ENCODE results near the gene ARHGEF1.
"Not testable (repeated sequence)": the region's sequence is repeated elsewhere in the genome, so short reads cannot be mapped to it uniquely, and the experiment has no call there.

The ARHGEF1 gene

DNA sequence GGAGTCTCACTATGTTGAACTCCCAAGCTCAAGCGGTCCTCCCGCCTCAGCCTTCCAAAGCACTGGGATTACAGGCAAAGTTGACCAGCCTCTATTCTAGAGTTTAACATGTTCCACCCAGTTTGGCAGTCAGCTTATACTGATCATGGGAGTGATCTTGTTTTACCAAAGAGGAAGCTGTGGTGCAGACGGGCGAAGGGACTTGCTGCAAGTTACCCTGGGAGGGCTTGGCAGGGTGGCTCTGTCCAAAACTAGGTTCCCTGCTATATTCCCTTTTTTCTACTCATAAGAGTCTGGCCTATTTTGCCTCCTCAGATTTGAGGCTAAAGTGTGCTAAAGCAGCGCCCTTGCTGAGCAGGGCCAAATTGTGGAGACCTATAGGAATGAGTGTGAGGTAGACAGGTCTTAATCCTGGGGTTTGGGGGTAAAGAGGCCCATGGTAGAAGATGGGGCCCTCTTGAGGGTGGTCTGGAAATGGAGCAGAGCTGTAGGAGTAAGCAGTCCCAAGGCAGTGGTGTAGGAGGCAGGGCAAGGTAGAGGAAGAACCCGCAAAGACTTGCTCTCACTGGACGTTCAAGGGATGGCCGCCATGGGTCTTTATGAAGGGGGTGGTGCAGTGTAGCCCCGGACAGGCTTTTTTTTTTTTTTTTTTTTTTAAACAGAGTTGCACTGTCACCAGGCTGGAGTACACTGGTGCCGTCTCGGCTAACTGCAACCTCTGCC is 19.6 kb upstream of the ARHGEF1 start:
- DNase-seq, result no peak

GRCh38 chr19:41864374-41864773 is 18.6 kb upstream of the ARHGEF1 start:
- DNase-seq, result no peak

DNA sequence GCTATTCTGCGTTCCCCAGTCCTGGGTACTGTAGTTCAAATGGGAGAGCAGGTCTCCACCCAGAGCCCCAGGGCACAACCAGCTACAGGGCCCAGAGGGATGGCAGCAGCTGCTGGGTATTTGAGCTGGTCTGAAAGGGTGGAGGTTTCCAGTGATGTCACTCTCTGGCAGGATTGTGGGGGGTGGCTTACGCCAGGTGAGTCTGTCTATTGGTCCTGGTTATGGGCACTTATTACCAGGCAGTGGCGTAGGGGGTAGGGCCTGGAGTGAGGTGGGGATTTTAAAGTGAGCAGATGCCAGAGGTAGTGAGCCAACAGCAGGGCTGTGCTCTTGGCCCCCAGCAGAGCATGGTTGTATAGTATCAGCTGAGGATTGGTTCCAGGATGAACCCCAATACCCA is 16.7 kb upstream of the ARHGEF1 start:
- DNase-seq, result no peak

DNA sequence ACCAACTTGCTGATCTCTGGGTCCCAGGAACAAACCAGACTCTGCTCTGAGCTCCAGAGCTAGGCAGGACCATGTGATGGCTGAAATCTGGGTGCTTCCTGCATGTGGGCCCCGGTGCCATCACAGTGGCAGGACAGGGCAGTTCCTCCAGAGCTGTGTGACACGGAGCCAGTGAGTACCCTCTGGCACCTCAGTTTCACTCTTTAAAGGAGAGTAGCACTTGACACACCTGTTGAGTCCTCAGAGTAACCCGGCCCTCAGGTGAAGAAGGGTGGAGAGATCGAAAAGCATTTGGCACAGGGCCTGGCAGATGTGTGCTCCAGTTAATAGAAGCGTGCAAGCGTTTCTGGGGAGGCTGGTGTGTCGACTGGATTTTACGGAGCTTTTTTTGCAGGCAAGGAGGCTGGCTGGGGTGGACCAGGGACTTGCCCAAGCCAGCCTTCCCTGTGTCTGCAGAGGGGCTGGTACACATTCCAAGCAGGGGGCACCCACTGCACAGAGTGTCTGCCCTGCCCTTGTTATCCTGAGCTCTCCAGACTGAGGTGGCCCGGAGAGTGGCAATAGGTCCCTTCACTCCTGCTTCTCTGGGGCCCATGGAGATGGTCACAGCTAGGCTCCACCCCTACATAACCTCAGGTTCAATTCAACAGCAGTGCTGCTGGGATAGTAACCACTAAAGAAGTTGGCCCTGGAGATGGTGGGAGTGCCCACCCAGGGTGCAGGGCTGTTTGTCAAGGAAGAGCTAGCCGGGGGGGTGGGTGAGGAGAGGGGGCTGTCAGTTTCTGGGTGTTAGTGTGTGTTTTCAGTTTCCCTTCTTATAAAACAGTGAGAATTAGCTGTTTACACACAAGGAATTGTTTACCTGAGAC is 14.6 kb upstream of the ARHGEF1 start:
- no peak for DNase-seq

DNA sequence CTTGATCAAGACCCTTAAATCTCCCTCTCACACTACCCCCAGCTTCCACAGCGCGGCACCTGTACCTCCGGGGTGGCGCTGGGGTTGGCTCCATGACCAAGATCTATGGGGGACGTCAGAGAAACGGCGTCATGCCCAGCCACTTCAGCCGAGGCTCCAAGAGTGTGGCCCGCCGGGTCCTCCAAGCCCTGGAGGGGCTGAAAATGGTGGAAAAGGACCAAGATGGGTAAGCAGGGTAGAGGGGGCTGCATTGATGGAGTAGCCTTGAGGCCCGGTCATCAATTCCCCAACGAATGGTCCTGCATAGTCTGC is 14.0 kb upstream of the ARHGEF1 start:
- DNase-seq, result no peak

DNA sequence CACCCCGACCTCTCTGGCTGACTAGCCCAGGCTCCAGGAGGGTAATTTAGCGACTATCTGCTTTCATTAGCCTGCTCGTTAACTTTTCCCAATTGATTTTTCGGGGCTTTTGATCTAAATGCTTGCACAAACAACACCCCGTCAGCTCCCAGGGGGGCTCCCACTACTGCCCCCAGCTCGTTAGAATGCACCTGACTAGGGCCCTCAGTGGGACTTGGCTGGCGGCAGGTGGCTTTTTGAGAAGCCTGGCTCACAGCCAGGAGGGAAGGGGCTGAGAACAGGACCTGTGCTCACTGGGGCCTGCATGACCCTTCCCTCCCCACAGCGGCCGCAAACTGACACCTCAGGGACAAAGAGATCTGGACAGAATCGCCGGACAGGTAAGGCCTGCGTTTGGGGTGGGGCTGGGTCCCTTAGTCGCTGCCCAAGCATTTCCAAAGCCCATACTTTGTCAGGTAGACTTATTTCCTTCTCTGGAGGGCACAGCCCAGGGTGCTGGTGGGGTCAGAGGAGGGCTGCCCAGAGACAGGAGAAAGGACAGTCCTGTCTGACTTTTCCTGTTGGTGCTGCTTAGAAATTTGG is 13.5 kb upstream of the ARHGEF1 start:
- DNase-seq, result no peak

DNA sequence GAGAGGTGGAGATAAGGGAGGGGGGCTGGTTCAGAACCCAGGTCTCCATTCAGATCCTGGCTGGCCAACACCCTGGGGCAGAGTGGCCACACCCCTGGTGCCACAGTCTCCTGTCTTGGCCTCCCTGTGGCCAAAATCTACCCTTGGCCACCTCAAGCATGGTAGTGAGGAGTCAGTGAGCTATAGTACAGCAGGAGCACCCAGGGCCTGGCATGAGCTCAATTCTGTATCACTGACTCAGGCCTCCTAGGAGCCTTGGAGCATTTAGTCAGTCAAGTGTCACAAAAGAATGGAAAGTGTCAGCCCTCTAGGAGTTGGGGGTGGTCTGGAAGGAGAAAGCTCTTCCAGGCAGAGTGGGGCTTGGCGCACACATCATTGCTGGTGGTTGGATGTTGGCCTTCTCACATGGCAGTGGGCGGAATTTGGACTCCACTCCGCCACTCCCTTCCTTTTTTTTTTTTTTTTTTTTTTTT is 12.5 kb upstream of the ARHGEF1 start:
- no peak for DNase-seq

- DNase-seq, result peak; percentile 71
Measured at GRCh38 chr19:41871573-41872383, 11.2 kb upstream of the ARHGEF1 start.

DNA sequence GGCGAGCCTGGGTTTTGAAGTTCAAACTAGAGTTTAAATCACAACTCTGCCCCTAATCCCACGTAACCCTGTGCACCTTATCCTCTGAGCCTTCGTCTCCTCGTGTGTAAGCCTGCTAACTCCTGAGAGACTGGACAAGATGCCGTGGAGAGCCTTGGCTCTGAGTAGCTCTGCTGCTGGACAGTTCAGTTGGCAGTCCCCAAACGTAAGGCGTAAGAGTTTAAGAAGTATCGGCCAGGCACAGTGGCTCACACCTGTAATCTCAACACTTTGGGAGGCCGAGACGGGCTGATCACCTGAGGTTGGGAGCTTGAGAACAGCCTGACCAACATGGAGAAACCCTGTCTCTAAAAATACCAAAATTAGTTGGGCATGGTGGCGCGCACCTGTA is 10.6 kb upstream of the ARHGEF1 start:
- no peak for DNase-seq

- peak; percentile 71 for DNase-seq
Measured at GRCh38 chr19:41872775-41873647, 10.0 kb upstream of the ARHGEF1 start.

- not testable (repeated sequence) for DNase-seq
Measured at GRCh38 chr19:41875973-41876372, 7.0 kb upstream of the ARHGEF1 start.

GRCh38 chr19:41876847-41877832 is 5.8 kb upstream of the ARHGEF1 start, which contains the start of gene CD79A:
Gene CD79A (plus strand): TSS chr19:41877279. CDS start chr19:41877305, 26 bp downstream.
- no peak for DNase-seq

- no peak for DNase-seq
Measured at GRCh38 chr19:41877916-41878905, 4.8 kb upstream of the ARHGEF1 start.

DNA sequence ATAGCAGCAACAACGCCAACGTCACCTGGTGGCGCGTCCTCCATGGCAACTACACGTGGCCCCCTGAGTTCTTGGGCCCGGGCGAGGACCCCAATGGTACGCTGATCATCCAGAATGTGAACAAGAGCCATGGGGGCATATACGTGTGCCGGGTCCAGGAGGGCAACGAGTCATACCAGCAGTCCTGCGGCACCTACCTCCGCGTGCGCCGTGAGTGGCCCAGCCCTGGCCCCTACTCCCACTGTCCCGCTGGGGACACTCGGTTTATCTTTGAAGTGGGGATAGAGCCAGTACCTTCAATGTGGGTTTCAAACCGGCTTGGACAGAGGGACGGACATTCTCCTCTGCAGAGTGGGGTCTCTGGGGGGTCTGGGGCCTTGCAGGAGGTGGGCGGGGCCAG is 3.9 kb upstream of the ARHGEF1 start:
- no peak for DNase-seq

GRCh38 chr19:41879670-41880328 is 3.2 kb upstream of the ARHGEF1 start:
- DNase-seq, result no peak

DNA sequence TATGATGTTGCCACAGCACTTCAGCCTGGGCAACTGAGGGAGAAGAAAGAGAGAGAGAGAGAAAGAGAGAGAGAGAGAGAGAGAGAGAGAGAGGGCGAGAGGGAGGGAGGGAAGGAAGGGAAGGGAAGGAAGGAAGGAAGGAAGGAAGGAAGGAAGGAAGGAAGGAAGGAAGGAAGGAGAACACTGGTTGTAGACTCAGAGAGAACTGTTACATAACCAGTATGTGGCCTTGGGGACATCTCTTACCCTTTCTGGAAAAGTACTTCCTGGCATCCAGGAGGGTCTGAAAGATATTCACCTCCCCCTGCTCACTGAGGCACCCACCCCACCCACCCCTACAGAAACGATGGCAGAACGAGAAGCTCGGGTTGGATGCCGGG is 2.7 kb upstream of the ARHGEF1 start:
- DNase-seq, result no peak

- DNase-seq, result no peak
Measured at GRCh38 chr19:41883463-41883820, 458 bp downstream of the ARHGEF1 start.

DNA sequence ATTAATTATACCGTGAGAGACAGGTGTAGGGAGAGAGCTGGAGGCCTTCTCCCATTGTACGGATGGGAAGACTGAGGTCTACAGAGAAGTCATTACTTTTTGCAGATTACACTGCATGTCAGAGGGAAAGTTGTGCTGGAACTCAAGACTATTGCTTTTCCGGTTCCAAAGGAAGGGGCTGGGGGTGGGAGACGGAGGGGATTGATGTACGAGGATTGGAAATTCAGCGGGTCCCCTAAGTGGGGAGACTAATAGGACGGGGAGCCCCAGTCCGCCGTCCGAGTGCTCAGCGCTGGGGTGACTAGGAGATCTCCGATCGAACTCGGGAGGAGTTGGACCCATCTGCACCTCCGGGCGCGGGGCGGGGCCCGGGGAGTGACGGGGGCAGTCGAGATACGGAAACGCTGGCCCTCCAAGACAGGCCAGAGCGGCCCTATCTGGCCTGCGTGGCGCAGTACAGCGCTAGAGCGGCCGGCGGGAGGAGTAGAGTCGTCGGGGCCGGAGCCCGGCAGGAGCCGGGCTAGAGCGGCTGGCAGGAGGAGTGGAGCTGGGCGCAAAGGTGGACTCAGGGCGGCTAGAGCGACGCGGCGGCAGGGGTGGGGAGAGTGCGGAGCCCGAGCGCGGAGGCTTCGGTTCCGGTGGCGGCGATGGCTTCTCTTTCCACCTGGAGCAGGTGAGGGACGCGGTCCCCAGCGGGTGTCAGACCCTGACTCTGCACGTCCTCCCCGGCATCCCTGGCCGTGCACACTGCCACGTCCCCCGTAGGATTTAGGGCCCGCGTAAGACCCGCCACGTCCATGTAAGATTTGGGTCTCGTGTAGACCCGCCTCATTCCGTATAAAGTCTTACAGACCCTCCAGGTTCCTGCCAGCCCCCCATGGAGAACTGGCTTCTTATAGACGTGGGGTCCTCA is 1.1 kb downstream of the ARHGEF1 start:
- peak; percentile 91 for DNase-seq
